ENCODE measurements around the gene C10orf90.

- TF ChIP-seq CBX5 (IDR thresholded peaks at IDR 0.05; ENCODE audit: low read depth, low read length) = no peak
- TF ChIP-seq ATF2 (IDR thresholded peaks at IDR 0.05; ENCODE audit: low read length) = no peak
- no peak for TF ChIP-seq SIN3A (conservative IDR thresholded peaks at IDR 0.05 in 1 of 2, IDR thresholded peaks at IDR 0.05 in 1 of 2; ENCODE audit: low read depth in 1 of 2, low read length in 2 of 2)
- TF ChIP-seq CTCF (IDR thresholded peaks at IDR 0.05; ENCODE audit: control extremely low read depth in 1 of 3, insufficient read depth in 1 of 3, low read depth in 1 of 3, low read length in 3 of 3) = no peak
- TF ChIP-seq SIX5 (IDR thresholded peaks at IDR 0.05; ENCODE audit: low read depth, low read length) = no peak
Measured at GRCh38 chr10:126525326-126525725, 145.2 kb downstream of the C10orf90 start.

Measured in H1 (cell line).